Uterus (tissue), 2 donors: ENCODE measurements around the gene ARPC4.

Experiments
- POLR2A ChIP-seq, 2 donors: fragments of 450-650 bp; IDR thresholded peaks; one replicate each; pipeline ENCODE4 v1.6.1; 2016; ENCODE audit warnings: antibody characterized with exemption in 2 of 2, mild to moderate bottlenecking in 1 of 2, moderate library complexity in 1 of 2
- TF ChIP-seq, protein P1 (sequence below), 4 experiments: fragments of 200-600 bp in 2 of 4; fragments of 450-650 bp in 2 of 4; sonication (generic) in 2 of 4; IDR thresholded peaks; one replicate each; pipeline ENCODE4 v1.5.1; 2016 to 2019; ENCODE audit warnings: antibody characterized with exemption in 4 of 4, mild to moderate bottlenecking in 2 of 4, moderate library complexity in 1 of 4

DNA sequence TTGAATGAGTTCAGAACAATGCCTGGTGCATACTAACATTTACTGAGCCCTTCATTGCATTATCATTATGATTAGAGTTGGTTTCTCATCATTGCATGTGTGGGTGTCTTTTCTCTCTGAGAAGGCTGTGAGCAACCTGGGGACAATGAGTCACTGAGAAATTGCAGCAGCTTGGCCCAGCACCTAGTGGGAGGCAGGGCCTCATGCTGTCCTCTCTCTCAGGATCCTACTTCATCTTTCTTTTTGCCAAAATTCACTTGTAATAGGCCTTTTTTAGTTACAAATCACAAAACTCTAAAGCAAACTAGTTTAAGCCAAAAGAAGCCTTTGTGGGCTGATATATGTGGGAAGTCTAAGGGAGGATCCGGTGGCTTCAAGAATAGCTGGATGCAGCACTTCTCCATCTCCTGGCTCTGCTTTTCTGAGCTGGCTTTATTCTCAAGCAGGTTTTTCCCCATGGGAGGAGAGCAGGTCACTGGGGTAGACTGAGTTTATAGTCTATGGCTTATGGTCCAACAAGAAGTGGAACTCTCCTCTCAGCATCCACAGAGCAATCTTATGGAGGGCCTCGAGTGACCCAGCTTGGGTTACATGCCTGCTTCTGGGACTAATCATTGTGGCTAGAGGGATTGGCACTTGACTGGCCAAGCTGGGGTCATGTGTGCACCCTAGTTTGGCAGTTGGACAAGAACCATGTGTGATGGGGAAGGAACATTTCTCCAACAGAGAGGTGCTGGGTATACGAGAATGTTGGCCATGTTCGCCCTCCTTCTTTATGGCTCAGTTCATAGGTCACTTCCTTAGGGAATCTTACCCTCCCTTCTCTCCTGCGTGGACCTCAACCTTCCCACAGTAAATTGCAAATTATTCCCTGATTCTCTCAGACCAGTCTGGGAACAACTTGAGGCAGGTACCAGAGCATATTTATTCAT lies 14.5 kb upstream of the ARPC4 start:
- TF ChIP-seq POLR2A (IDR thresholded peaks at IDR 0.05) = no peak
- TF ChIP-seq, protein P1, sequence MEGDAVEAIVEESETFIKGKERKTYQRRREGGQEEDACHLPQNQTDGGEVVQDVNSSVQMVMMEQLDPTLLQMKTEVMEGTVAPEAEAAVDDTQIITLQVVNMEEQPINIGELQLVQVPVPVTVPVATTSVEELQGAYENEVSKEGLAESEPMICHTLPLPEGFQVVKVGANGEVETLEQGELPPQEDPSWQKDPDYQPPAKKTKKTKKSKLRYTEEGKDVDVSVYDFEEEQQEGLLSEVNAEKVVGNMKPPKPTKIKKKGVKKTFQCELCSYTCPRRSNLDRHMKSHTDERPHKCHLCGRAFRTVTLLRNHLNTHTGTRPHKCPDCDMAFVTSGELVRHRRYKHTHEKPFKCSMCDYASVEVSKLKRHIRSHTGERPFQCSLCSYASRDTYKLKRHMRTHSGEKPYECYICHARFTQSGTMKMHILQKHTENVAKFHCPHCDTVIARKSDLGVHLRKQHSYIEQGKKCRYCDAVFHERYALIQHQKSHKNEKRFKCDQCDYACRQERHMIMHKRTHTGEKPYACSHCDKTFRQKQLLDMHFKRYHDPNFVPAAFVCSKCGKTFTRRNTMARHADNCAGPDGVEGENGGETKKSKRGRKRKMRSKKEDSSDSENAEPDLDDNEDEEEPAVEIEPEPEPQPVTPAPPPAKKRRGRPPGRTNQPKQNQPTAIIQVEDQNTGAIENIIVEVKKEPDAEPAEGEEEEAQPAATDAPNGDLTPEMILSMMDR (IDR thresholded peaks at IDR 0.05) = no peak
